GM12878 (cell line): ENCODE measurements around the gene SLC50A1. TPM values are rescaled to one million over a fixed set of nuclear protein-coding genes. Genes with fewer than 3 reads are reported as not detected.

ENCODE experiments used
- ATF7 ChIP-seq: fragments of 450-650 bp; IDR thresholded peaks from 2 replicates; pipeline ENCODE4 v1.6.1; 2016; ENCODE audit warnings: low read depth, mild to moderate bottlenecking
- CUX1 ChIP-seq: IDR thresholded peaks from 2 replicates; pipeline ENCODE4 v1.6.1; 2012; ENCODE audit warnings: improper control_type of control experiment, low read depth, low read length; ENCODE audit not compliant: insufficient replicate concordance
- EZH2 ChIP-seq: IDR thresholded peaks from 2 replicates; pipeline ENCODE4 v1.6.1; 2012; ENCODE audit warnings: low read depth, mild to moderate bottlenecking, control low read depth, inconsistent platforms, low read length, borderline replicate concordance; ENCODE audit not compliant: control insufficient read depth
- GABPA ChIP-seq: IDR thresholded peaks from 2 replicates; pipeline ENCODE4 v1.6.1; 2014; ENCODE audit warnings: antibody characterized with exemption, low read depth, mild to moderate bottlenecking, inconsistent platforms
- GATAD2B ChIP-seq: fragments of 450-650 bp; conservative IDR thresholded peaks from 2 replicates; pipeline ENCODE4 v1.6.1; 2017; ENCODE audit warnings: low read depth, mild to moderate bottlenecking, moderate library complexity
- HSF1 ChIP-seq: fragments of 150-350 bp; IDR thresholded peaks from 2 replicates; pipeline ENCODE4 v1.6.1; 2014; ENCODE audit warnings: mild to moderate bottlenecking, low read depth, low read length
- NR2F1 ChIP-seq: fragments of 450-650 bp; conservative IDR thresholded peaks from 2 replicates; pipeline ENCODE4 v1.6.1; 2017; ENCODE audit warnings: mild to moderate bottlenecking
- POLR2AphosphoS2 ChIP-seq: IDR thresholded peaks from 2 replicates; pipeline ENCODE4 v1.6.1; 2011; ENCODE audit warnings: low read depth, mild to moderate bottlenecking, low read length, improper control_type of control experiment, moderate library complexity
- PRDM15 ChIP-seq: fragments of 450-650 bp; formaldehyde crosslinking; IDR thresholded peaks from 2 replicates; pipeline ENCODE4 v1.4.0; 2020; ENCODE audit warnings: mild to moderate bottlenecking, moderate library complexity
- SMAD1 ChIP-seq: fragments of 450-650 bp; IDR thresholded peaks from 2 replicates; pipeline ENCODE4 v1.6.1; 2018; ENCODE audit warnings: mild to moderate bottlenecking, low read depth; ENCODE audit not compliant: partially characterized antibody
- SREBF2 ChIP-seq: IDR thresholded peaks from 2 replicates; pipeline ENCODE4 v1.6.1; 2012; ENCODE audit warnings: mild to moderate bottlenecking, low read length
- YBX1 ChIP-seq: fragments of 450-650 bp; IDR thresholded peaks from 2 replicates; pipeline ENCODE4 v1.6.1; 2016; ENCODE audit warnings: antibody characterized with exemption
- ZBTB33 ChIP-seq: fragments of 450-650 bp; IDR thresholded peaks from 2 replicates; pipeline ENCODE4 v1.6.1; 2017; ENCODE audit warnings: mild to moderate bottlenecking
- ZNF24 ChIP-seq: fragments of 450-650 bp; IDR thresholded peaks from 2 replicates; pipeline ENCODE4 v1.6.1; 2017; ENCODE audit warnings: antibody characterized with exemption, mild to moderate bottlenecking
- polyA plus RNA-seq, 11 experiments: library from polyadenylated mRNA; depleted of rRNA in 4 of 11; unstranded in 6 of 11; stranded (reverse) in 5 of 11; fragments of >200 nt; fragmentation: Nextera tagmentation in 4 of 11; fragmentation: Illumina TruSeq in 1 of 11; extraction: Ambion mirVana in 4 of 11; extraction: Trizol in 1 of 11; gene quantifications; 1 replicate in 1 of 11; 2 replicates in 10 of 11; pipeline versions ENCODE4 v1.2.1 to v1.2.3, GENCODE V29; 2011 to 2016; ENCODE audit warnings: inconsistent platforms in 2 of 11, missing spikeins in 2 of 11, low read depth in 1 of 11
- total RNA-seq, 4 experiments: library from RNA; depleted of rRNA in 3 of 4; stranded (reverse); fragments of >200 nt in 3 of 4; fragmentation: Illumina TruSeq in 1 of 4; extraction: Trizol in 1 of 4; gene quantifications; 2 replicates each; pipeline versions ENCODE4 v1.2.1 to v1.2.3, GENCODE V29; 2013 to 2021
- TF ChIP-seq, protein P1 (sequence below): fragments of 450-650 bp; IDR thresholded peaks from 2 replicates; pipeline ENCODE4 v1.6.1; 2017; ENCODE audit warnings: mild to moderate bottlenecking, low read depth, inconsistent platforms; ENCODE audit not compliant: poor library complexity, severe bottlenecking

The SLC50A1 gene
- total and polyA plus RNA-seq, 10 of the 15 experiments (the other 5 are each of a cell fraction or from before 2014, with no cell fraction given), result 32.5 to 85.6 (median 54.0) TPM

DNA sequence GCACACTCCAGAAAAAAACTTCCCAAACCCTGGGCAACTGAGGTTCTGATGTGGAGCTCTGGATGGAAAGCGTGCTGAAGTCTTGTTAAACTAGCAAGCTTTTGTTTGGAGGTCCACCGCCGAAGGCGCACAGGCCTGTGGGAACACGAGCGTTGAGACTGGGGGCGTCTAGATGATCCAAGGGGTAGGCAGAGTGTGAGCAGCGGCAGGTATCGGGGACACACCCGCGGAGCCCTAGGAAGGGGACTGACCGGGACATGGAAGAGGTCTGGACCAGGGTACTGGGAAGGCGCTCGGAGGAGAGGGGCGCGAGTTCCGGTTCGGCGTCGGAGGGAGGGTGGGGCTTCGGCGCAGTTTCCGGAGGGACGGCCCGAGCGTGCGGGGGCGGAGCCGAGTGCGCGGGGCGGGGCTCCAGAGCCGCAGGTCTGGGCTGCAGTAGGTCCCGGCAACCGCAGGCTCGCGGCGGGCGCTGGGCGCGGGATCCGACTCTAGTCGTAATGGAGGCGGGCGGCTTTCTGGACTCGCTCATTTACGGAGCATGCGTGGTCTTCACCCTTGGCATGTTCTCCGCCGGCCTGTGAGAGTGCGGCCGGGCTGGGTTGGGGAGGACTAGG lies at the start of gene SLC50A1 (continued):
- TF ChIP-seq CUX1 (no peak), SMAD1 (no peak), EZH2 (no peak), GABPA (peak; percentile 83), NR2F1 (no peak), SREBF2 (no peak), GATAD2B (no peak; the same call in none of the 2 replicates), ZNF24 (no peak), POLR2AphosphoS2 (peak; percentile 93), ATF7 (no peak; the same call in 1 of the 2 replicates), HSF1 (no peak), YBX1 (no peak), PRDM15 (no peak), ZBTB33 (no peak)
- TF ChIP-seq, protein P1, sequence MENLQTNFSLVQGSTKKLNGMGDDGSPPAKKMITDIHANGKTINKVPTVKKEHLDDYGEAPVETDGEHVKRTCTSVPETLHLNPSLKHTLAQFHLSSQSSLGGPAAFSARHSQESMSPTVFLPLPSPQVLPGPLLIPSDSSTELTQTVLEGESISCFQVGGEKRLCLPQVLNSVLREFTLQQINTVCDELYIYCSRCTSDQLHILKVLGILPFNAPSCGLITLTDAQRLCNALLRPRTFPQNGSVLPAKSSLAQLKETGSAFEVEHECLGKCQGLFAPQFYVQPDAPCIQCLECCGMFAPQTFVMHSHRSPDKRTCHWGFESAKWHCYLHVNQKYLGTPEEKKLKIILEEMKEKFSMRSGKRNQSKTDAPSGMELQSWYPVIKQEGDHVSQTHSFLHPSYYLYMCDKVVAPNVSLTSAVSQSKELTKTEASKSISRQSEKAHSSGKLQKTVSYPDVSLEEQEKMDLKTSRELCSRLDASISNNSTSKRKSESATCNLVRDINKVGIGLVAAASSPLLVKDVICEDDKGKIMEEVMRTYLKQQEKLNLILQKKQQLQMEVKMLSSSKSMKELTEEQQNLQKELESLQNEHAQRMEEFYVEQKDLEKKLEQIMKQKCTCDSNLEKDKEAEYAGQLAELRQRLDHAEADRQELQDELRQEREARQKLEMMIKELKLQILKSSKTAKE, result no peak
